CD14-positive monocyte (primary cell): ENCODE results near the gene S100A5. TPM values are rescaled to one million over a fixed set of nuclear protein-coding genes. Genes with fewer than 3 reads are reported as not detected.
"Not testable (repeated sequence)": the region's sequence is repeated elsewhere in the genome, so short reads cannot be mapped to it uniquely, and the experiment has no call there.

Experiments used
- DNase-seq, 3 donors: peaks; one replicate each; pipeline ENCODE4 v3.0.0-alpha.2; 2011 to 2022
- H2AFZ ChIP-seq: 2 replicates; pipeline ENCODE4 v1.6.0; 2012; ENCODE audit warnings: mild to moderate bottlenecking, low read depth, low read length, inconsistent platforms; ENCODE audit not compliant: insufficient read depth, poor library complexity, severe bottlenecking
- H3K27ac ChIP-seq, 2 donors: 1 replicate in 1 of 2; 2 replicates in 1 of 2; pipeline ENCODE4 v1.5.1; 2012 to 2013; ENCODE audit warnings: low read length in 2 of 2, control low read depth in 1 of 2, inconsistent platforms in 1 of 2, low read depth in 1 of 2, mild to moderate bottlenecking in 1 of 2
- H3K27me3 ChIP-seq, 2 donors: one replicate each; pipeline versions ENCODE4 v1.6.0 to v1.6.1; 2011 to 2013; ENCODE audit warnings: low read length in 2 of 2; ENCODE audit not compliant: control insufficient read depth in 2 of 2, insufficient read depth in 2 of 2
- H3K36me3 ChIP-seq, 2 donors: replicated peaks in 1 of 2; 1 replicate in 1 of 2; 2 replicates in 1 of 2; pipeline versions ENCODE4 v1.5.1 to v1.6.1; 2012 to 2013; ENCODE audit warnings: low read length in 2 of 2, control low read depth in 1 of 2, inconsistent platforms in 1 of 2, mild to moderate bottlenecking in 1 of 2; ENCODE audit not compliant: insufficient read depth in 2 of 2, control insufficient read depth in 1 of 2
- H3K4me1 ChIP-seq, 2 donors: 1 replicate in 1 of 2; 2 replicates in 1 of 2; pipeline versions ENCODE4 v1.5.1 to v1.6.1; 2012 to 2013; ENCODE audit warnings: low read length in 2 of 2, control low read depth in 1 of 2, inconsistent platforms in 1 of 2, mild to moderate bottlenecking in 1 of 2, moderate library complexity in 1 of 2; ENCODE audit not compliant: insufficient read depth in 2 of 2, control insufficient read depth in 1 of 2
- H3K4me2 ChIP-seq: replicated peaks from 2 replicates; pipeline ENCODE3; 2012; ENCODE audit warnings: low read length, moderate library complexity, mild to moderate bottlenecking; ENCODE audit not compliant: poor library complexity, severe bottlenecking; ENCODE audit errors: extremely low read depth
- H3K4me3 ChIP-seq, 3 experiments: fragments of 200-600 bp in 1 of 3; sonication (generic) in 1 of 3; replicated peaks in 1 of 3; 1 replicate in 2 of 3; 2 replicates in 1 of 3; pipeline ENCODE4 v1.5.1; 2011 to 2013; ENCODE audit warnings: low read length in 3 of 3, mild to moderate bottlenecking in 3 of 3, control low read depth in 2 of 3, low read depth in 2 of 3, inconsistent platforms in 1 of 3, moderate library complexity in 1 of 3
- H3K79me2 ChIP-seq: 2 replicates; pipeline ENCODE4 v1.6.0; 2012; ENCODE audit warnings: mild to moderate bottlenecking, control low read depth, inconsistent platforms, low read length, moderate library complexity; ENCODE audit not compliant: insufficient read depth
- H3K9ac ChIP-seq: 2 replicates; pipeline ENCODE4 v1.6.0; 2017; ENCODE audit warnings: low read length, mild to moderate bottlenecking; ENCODE audit not compliant: insufficient read depth, poor library complexity, severe bottlenecking
- H3K9me3 ChIP-seq, 2 donors: replicated peaks in 1 of 2; 1 replicate in 1 of 2; 2 replicates in 1 of 2; pipeline versions ENCODE4 v1.5.1 to v1.6.1; 2012 to 2013; ENCODE audit warnings: low read length in 2 of 2, control low read depth in 1 of 2; ENCODE audit not compliant: control insufficient read depth in 1 of 2, insufficient read depth in 1 of 2
- H4K20me1 ChIP-seq: 2 replicates; pipeline ENCODE4 v1.6.0; 2012; ENCODE audit warnings: mild to moderate bottlenecking, low read length, control low read depth, moderate library complexity; ENCODE audit not compliant: insufficient read depth
- H3K27ac Mint-ChIP-seq, 7 donors: one replicate each; pipeline ENCODE4 v1.8.0; 2020; ENCODE audit warnings: mild to moderate bottlenecking in 7 of 7, mixed read lengths in 7 of 7, moderate library complexity in 6 of 7, inconsistent platforms in 2 of 7
- H3K27me3 Mint-ChIP-seq, 3 donors: one replicate each; pipeline ENCODE4 v1.8.0; 2021 to 2022; ENCODE audit warnings: low read depth in 3 of 3, mild to moderate bottlenecking in 3 of 3, mixed read lengths in 3 of 3, moderate library complexity in 3 of 3, inconsistent platforms in 1 of 3
- H3K36me3 Mint-ChIP-seq, 2 donors: one replicate each; pipeline ENCODE4 v1.8.0; 2020; ENCODE audit warnings: mixed read lengths in 2 of 2, inconsistent platforms in 1 of 2, mild to moderate bottlenecking in 1 of 2
- H3K4me1 Mint-ChIP-seq: one replicate; pipeline ENCODE4 v1.8.0; 2020; ENCODE audit warnings: mild to moderate bottlenecking, mixed read lengths
- H3K4me3 Mint-ChIP-seq, 2 donors: one replicate each; pipeline ENCODE4 v1.8.0; 2020; ENCODE audit warnings: mild to moderate bottlenecking in 2 of 2, mixed read lengths in 2 of 2, moderate library complexity in 1 of 2
- H3K9me3 Mint-ChIP-seq, 7 donors: one replicate each; pipeline ENCODE4 v1.8.0; 2020 to 2022; ENCODE audit warnings: mixed read lengths in 7 of 7, mild to moderate bottlenecking in 6 of 7, moderate library complexity in 6 of 7, inconsistent platforms in 2 of 7
- CTCF ChIP-seq: fragments of 200-600 bp; IDR thresholded peaks from one replicate; pipeline ENCODE4 v1.8.0; 2022; ENCODE audit warnings: antibody characterized with exemption, mild to moderate bottlenecking
- WGBS: methylation state at CpG from one replicate; pipeline ENCODE4 v1.1.5; 2013; ENCODE audit warnings: missing lambda C conversion rate; ENCODE audit not compliant: insufficient coverage; 5-methylcytosine and 5-hydroxymethylcytosine counted together
- intact Hi-C, 2 donors: fragments of 100-400 bp; cut with micrococcal nuclease; formaldehyde crosslinking; loops; one replicate each; pipeline versions ENCODE4 v1.15.0 to v1.15.1; 2023
- polyA plus RNA-seq, 3 donors: library from polyadenylated mRNA; depleted of rRNA in 1 of 3; unstranded in 2 of 3; stranded (reverse) in 1 of 3; fragments of 300-500 nt in 2 of 3; fragments of >200 nt in 1 of 3; fragmentation: Illumina TruSeq in 2 of 3; gene quantifications; 1 replicate in 2 of 3; 2 replicates in 1 of 3; pipeline ENCODE4 v1.2.3, GENCODE V29; 2012 to 2021

S100A5 gene
- polyA plus RNA-seq, 3 donors: 1.4 to 2.1 TPM; not detected in 1

- H3K9me3 Mint-ChIP-seq, H3K79me2 ChIP-seq, H3K4me2 ChIP-seq, H3K9me3 ChIP-seq, DNase-seq, H3K36me3 Mint-ChIP-seq, H3K27ac Mint-ChIP-seq, H2AFZ ChIP-seq, intact Hi-C loops, H3K4me1 ChIP-seq, H3K27me3 Mint-ChIP-seq, H3K27me3 ChIP-seq, H3K4me3 ChIP-seq, H3K4me1 Mint-ChIP-seq, H3K27ac ChIP-seq, H4K20me1 ChIP-seq, H3K4me3 Mint-ChIP-seq, H3K9ac ChIP-seq, H3K36me3 ChIP-seq: not testable (repeated sequence)
- 100% methylated on average over 9 of the region's 34 CpGs for WGBS
Observed at GRCh38 chr1:153582836-153583235, 42.1 kb upstream of the S100A5 start.

- no peak overlapping the region for H2AFZ ChIP-seq
- WGBS: 73% methylated on average over 1 of the region's 3 CpGs
- Mint-ChIP-seq H3K27me3 (peaks cover 1 to 7% (median 2%) of the 10 kb centered on the region in 3 donors), H3K27ac (no peak overlapping the region), H3K36me3 (no peaks in the 10 kb centered on the region), H3K4me3 (no peak overlapping the region), H3K4me1 (peaks cover 12% of the 10 kb centered on the region), H3K9me3 (peaks cover 0 to 6% (median 0%) of the 10 kb centered on the region in 7 donors)
- no peak for DNase-seq
- no peak overlapping the region for H3K9ac ChIP-seq
- no peaks in the 10 kb centered on the region for H4K20me1 ChIP-seq
- no peak for TF ChIP-seq CTCF
- no peak overlapping the region for H3K4me2 ChIP-seq
- no peak overlapping the region for H3K27ac ChIP-seq
- H3K36me3 ChIP-seq: no peaks in the 10 kb centered on the region
- peaks cover 7 to 11% of the 10 kb centered on the region in 2 donors for H3K4me1 ChIP-seq
- H3K9me3 ChIP-seq: no peaks in the 10 kb centered on the region
- intact Hi-C loops: loop anchor here (10.0 kb wide), 2 partner anchors 46 to 214 kb away; partner anchors contain the start of genes S100A1 (in 1 of the 2) and S100A13 (in 1 of the 2)
- no peak overlapping the region for H3K4me3 ChIP-seq
- no peaks in the 10 kb centered on the region for H3K27me3 ChIP-seq
- no peaks in the 10 kb centered on the region for H3K79me2 ChIP-seq
Observed at GRCh38 chr1:153578936-153579335, 38.2 kb upstream of the S100A5 start.
